DMS79 (cell line): ENCODE measurements around the gene DHFR.
A peak's percentile ranks its signal among the peaks of the same experiment; 100 is the strongest.
"Not testable (repeated sequence)": the region's sequence is repeated elsewhere in the genome, so short reads cannot be mapped to it uniquely, and the experiment has no call there.

Experiments used
- DNase-seq: peaks from one replicate; lab custom pipeline; 2025; lab: John Stamatoyannopoulos, UW

The DHFR gene

GRCh38 chr5:80654391-80655230, at the start of gene DHFR, which contains the start of gene MSH3:
Gene DHFR, minus strand, starts transcription at chr5:80654983. Its CDS starts 494 bp downstream, at chr5:80654489.
Gene MSH3, plus strand, starts transcription at chr5:80654652. Its CDS starts 76 bp downstream, at chr5:80654728.
- DNase-seq = peak; percentile 78

GRCh38 chr5:80704221-80704620, 49.4 kb upstream of the DHFR start:
- DNase-seq = no peak

GRCh38 chr5:80703747-80704146, 49.0 kb upstream of the DHFR start:
- DNase-seq = no peak

- DNase-seq = no peak
These were observed 48.5 kb upstream of the DHFR start for GRCh38 chr5:80703291-80703690.

- DNase-seq = no peak
These were observed 46.8 kb upstream of the DHFR start for GRCh38 chr5:80701597-80701996.

- DNase-seq = no peak
These were observed 43.6 kb upstream of the DHFR start for GRCh38 chr5:80698369-80698768.

GRCh38 chr5:80697100-80697499, 42.3 kb upstream of the DHFR start:
- no peak for DNase-seq

GRCh38 chr5:80696450-80696849, 41.7 kb upstream of the DHFR start:
- no peak for DNase-seq

GRCh38 chr5:80695666-80696065, 40.9 kb upstream of the DHFR start:
- DNase-seq = no peak

- DNase-seq = no peak
These were observed 34.8 kb upstream of the DHFR start for GRCh38 chr5:80689627-80690026.

GRCh38 chr5:80688648-80689420, 34.1 kb upstream of the DHFR start:
- DNase-seq = no peak

- DNase-seq = no peak
These were observed 32.0 kb upstream of the DHFR start for GRCh38 chr5:80686757-80687156.

- no peak for DNase-seq
These were observed 21.9 kb upstream of the DHFR start for GRCh38 chr5:80676706-80677105.

GRCh38 chr5:80672140-80672736, 17.5 kb upstream of the DHFR start:
- DNase-seq = no peak

GRCh38 chr5:80668016-80668969, 13.5 kb upstream of the DHFR start:
- no peak for DNase-seq

- no peak for DNase-seq
These were observed 12.6 kb upstream of the DHFR start for GRCh38 chr5:80667384-80667783.

- no peak for DNase-seq
These were observed 10.3 kb upstream of the DHFR start for GRCh38 chr5:80665057-80665456.

- no peak for DNase-seq
These were observed 7.3 kb upstream of the DHFR start for GRCh38 chr5:80662108-80662507.

GRCh38 chr5:80660661-80661060, 5.9 kb upstream of the DHFR start:
- not testable (repeated sequence) for DNase-seq

- DNase-seq = no peak
These were observed 4.3 kb upstream of the DHFR start for GRCh38 chr5:80659106-80659505.

- DNase-seq = no peak
These were observed 1.6 kb upstream of the DHFR start for GRCh38 chr5:80656425-80656824.
